ENCODE measurements around the gene DEPDC7. TPM values are rescaled to one million over a fixed set of nuclear protein-coding genes. Genes with fewer than 3 reads are reported as not detected.

The DEPDC7 gene
- total RNA-seq, 4 donors from 2014 or later: 0.27 to 4.2 (median 1.9) TPM

DNA sequence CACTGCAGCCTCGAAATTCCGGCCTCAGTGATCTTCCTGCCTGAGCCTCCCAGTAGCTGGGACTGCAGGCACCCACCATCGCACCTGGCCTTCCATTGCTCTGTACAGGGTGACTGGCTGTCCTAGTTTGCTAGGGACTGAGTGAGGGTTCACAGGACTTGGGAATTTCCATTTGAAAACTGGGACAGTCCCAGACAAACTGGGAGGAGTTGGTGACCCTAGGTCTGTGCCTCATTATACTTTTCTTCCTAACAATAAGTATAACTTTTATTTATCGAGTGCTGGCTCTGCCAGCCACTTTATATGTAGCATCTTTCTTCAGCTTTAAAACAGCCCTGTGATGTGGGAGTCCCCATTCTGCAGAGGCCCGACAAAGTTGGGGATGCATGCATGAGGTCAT lies 49.2 kb downstream of the DEPDC7 start:
- Histone ChIP-seq H3K36me3 (peaks cover 0 to 98% of the 10 kb centered on the region in 2 donors), H3K9me3 (no peaks in the 10 kb centered on the region), H3K27me3 (no peaks in the 10 kb centered on the region), H3K4me1 (peaks cover 0 to 37% (median 0%) of the 10 kb centered on the region in 3 donors), H3K27ac (peak overlapping the region in 1 of 4 donors; percentile 50), H3K4me3 (no peak overlapping the region)
- ATAC-seq: no peak
- 84 to 100% methylated on average over 2 to 5 of the region's 5 CpGs for WGBS, 2 donors (ENCODE audit: low coverage in 1 of 2)
- TF ChIP-seq POLR2A (IDR thresholded peaks at IDR 0.05) (no peak), POLR2AphosphoS5 (IDR thresholded peaks at IDR 0.05) (no peak), EP300 (IDR thresholded peaks at IDR 0.05) (no peak)
- TF ChIP-seq, protein P1, sequence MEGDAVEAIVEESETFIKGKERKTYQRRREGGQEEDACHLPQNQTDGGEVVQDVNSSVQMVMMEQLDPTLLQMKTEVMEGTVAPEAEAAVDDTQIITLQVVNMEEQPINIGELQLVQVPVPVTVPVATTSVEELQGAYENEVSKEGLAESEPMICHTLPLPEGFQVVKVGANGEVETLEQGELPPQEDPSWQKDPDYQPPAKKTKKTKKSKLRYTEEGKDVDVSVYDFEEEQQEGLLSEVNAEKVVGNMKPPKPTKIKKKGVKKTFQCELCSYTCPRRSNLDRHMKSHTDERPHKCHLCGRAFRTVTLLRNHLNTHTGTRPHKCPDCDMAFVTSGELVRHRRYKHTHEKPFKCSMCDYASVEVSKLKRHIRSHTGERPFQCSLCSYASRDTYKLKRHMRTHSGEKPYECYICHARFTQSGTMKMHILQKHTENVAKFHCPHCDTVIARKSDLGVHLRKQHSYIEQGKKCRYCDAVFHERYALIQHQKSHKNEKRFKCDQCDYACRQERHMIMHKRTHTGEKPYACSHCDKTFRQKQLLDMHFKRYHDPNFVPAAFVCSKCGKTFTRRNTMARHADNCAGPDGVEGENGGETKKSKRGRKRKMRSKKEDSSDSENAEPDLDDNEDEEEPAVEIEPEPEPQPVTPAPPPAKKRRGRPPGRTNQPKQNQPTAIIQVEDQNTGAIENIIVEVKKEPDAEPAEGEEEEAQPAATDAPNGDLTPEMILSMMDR (IDR thresholded peaks at IDR 0.05): no peak

DNA sequence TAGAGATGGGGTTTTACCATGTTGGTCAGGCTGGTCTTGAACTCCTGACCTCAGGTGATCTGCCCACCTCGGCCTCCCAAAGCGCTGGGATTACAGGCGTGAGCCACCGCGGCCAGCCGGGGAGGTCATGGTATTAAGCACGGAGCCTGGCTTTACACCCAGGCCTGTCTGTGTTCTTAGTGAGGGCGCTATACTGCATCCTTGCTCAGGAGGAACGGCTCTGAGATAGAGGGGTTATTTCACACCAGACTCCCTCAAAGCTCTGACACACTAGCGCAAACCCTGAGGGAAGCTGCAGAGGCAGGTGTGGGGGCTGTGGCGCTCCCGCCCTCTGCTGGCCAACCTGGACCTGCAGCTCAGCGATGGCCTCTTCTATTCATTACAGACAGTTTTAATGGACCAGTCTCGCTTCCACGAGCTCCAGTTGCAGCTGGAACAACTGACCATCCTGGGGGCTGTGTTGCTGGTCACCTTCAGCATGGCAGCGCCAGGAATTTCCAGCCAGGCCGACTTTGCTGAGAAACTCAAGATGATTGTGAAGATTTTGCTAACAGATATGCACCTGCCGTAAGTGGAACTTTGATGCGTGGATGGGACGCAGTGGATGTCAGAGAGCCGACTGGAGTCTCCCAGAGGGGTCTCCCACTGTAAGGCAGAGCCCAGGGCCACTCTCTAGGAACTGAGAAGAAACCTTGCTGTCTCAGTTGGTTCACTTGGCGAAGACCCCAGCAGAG lies 49.9 kb downstream of the DEPDC7 start:
- peaks cover 0 to 37% (median 0%) of the 10 kb centered on the region in 3 donors for H3K4me1 ChIP-seq
- no peak overlapping the region for H3K27ac ChIP-seq
- H3K9me3 ChIP-seq: no peaks in the 10 kb centered on the region
- peak; percentile 60 for ATAC-seq
- no peaks in the 10 kb centered on the region for H3K27me3 ChIP-seq
- TF ChIP-seq POLR2AphosphoS5 (IDR thresholded peaks at IDR 0.05) (no peak), EP300 (IDR thresholded peaks at IDR 0.05) (no peak), POLR2A (IDR thresholded peaks at IDR 0.05) (no peak)
- TF ChIP-seq, protein P1 (IDR thresholded peaks at IDR 0.05): peak; percentile 79 to 89 (median 82)
- no peak overlapping the region for H3K4me3 ChIP-seq
- 100% methylated on average over 3 of the region's 22 CpGs; no CpG with 5 or more reads in 1 of the 2 donors for WGBS, 2 donors (ENCODE audit: low coverage in 1 of 2)
- peaks cover 0 to 98% of the 10 kb centered on the region in 2 donors for H3K36me3 ChIP-seq

DNA sequence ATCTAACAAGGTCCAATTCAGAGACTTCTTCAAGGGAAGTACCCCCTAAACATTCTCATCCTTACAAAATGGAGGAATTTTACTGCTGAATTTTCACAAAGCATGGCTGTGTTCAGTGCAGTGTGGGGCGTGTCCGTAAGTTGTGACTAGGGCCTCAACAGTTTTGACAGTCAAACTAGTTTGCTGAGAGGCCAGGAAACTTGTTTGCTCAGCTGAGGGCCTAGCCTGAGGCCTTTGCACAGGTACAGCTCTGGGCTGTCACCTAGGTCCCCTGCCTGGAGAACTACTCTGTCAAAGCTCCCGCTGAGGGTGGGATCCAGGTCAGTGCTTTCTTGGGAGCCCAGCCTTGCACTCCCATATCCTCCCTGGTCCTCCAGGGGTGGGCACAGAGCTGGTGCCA lies 51.6 kb downstream of the DEPDC7 start:
- peaks cover 0 to 98% of the 10 kb centered on the region in 2 donors for H3K36me3 ChIP-seq
- no peak for ATAC-seq
- H3K27ac ChIP-seq: no peak overlapping the region
- 90% methylated on average over 2 to 3 of the region's 3 CpGs for WGBS, 2 donors (ENCODE audit: low coverage in 1 of 2)
- H3K4me3 ChIP-seq: no peak overlapping the region
- no peaks in the 10 kb centered on the region for H3K9me3 ChIP-seq
- peaks cover 0 to 26% (median 0%) of the 10 kb centered on the region in 3 donors for H3K4me1 ChIP-seq
- no peak for TF ChIP-seq EP300 (IDR thresholded peaks at IDR 0.05)
- TF ChIP-seq POLR2AphosphoS5 (IDR thresholded peaks at IDR 0.05): no peak
- TF ChIP-seq POLR2A (IDR thresholded peaks at IDR 0.05): no peak
- TF ChIP-seq, protein P1 (IDR thresholded peaks at IDR 0.05): no peak
- H3K27me3 ChIP-seq: no peaks in the 10 kb centered on the region

DNA sequence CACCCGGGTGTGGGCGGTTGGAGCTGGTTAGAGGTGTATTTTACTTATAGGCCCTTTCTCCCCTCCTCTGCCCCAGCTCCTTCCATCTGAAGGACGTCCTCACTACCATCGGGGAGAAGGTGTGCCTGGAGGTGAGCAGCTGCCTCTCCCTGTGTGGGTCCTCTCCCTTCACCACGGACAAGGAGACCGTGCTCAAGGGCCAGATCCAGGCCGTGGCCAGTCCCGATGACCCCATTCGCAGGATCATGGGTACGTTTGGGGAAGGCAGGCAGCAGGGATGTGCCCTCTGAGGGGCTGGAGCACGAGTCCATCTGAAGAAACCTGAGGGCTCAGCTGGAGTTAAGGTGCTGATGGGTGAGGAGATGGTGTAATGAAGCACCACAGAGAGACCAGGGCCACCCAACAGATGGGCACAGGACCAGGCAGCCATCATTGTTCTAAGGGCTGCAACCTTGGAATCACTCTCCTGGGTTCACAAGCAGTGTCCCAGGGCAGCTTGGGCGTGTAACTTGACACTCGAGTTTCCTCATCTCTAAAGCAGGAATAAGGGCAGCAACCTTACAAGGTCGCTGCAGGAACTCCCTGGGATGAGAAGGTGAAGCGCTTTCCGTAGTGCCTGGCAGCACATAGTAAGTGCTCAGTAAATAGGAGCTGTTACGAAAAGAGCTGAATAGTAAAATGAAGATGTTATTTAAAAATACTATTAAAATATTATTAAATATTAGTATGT lies 53.1 kb downstream of the DEPDC7 start:
- TF ChIP-seq POLR2A (IDR thresholded peaks at IDR 0.05): no peak
- TF ChIP-seq POLR2AphosphoS5 (IDR thresholded peaks at IDR 0.05): no peak
- TF ChIP-seq EP300 (IDR thresholded peaks at IDR 0.05): no peak
- TF ChIP-seq, protein P1 (IDR thresholded peaks at IDR 0.05): no peak
- Histone ChIP-seq H3K4me1 (peaks cover 0 to 17% (median 0%) of the 10 kb centered on the region in 3 donors), H3K27ac (no peak overlapping the region), H3K36me3 (peaks cover 0 to 100% of the 10 kb centered on the region in 2 donors), H3K4me3 (no peak overlapping the region), H3K27me3 (no peaks in the 10 kb centered on the region), H3K9me3 (no peaks in the 10 kb centered on the region)
- no peak for ATAC-seq
- 93 to 94% methylated on average over 5 to 6 of the region's 17 CpGs for WGBS, 2 donors (ENCODE audit: low coverage in 1 of 2)

Data from gastroesophageal sphincter (tissue), 4 donors.